HTR-8/SVneo (cell line): Measurements from ENCODE around the gene AGBL4.
"Not testable (repeated sequence)": the region's sequence is repeated elsewhere in the genome, so short reads cannot be mapped to it uniquely, and the experiment has no call there.

Source experiments
- DNase-seq: peaks from one replicate; pipeline ENCODE4 v3.0.0; 2011; ENCODE audit warnings: low spot score, mixed read lengths; ENCODE audit not compliant: insufficient read length
- FAIRE-seq: peaks from 2 replicates; lab custom pipeline; 2011; peaks lifted over from hg19 to GRCh38; lab: Jason Lieb, UNC

AGBL4 gene

GRCh38 chr1:48548985-48549384, 1474.8 kb downstream of the AGBL4 start:
- FAIRE-seq (no peak), DNase-seq (no peak)

- no peak for DNase-seq
- FAIRE-seq: no peak
Observed at GRCh38 chr1:48547561-48548220, 1476.1 kb downstream of the AGBL4 start.

- no peak for DNase-seq
- no peak for FAIRE-seq
Observed at GRCh38 chr1:48543854-48544253, 1479.9 kb downstream of the AGBL4 start.

GRCh38 chr1:48540587-48540986, 1483.2 kb downstream of the AGBL4 start:
- FAIRE-seq (no peak), DNase-seq (no peak)

- DNase-seq (no peak), FAIRE-seq (no peak)
Observed at GRCh38 chr1:48536477-48536876, 1487.3 kb downstream of the AGBL4 start.

GRCh38 chr1:48532976-48533375, 1490.8 kb downstream of the AGBL4 start:
- DNase-seq: no peak
- FAIRE-seq: no peak

- FAIRE-seq (no peak), DNase-seq (peak; percentile 1)
Observed at GRCh38 chr1:48530727-48531351, 1492.9 kb downstream of the AGBL4 start.

GRCh38 chr1:48527051-48527450, 1496.7 kb downstream of the AGBL4 start:
- FAIRE-seq: no peak
- DNase-seq: no peak

GRCh38 chr1:48526008-48526710, 1497.6 kb downstream of the AGBL4 start:
- DNase-seq (no peak), FAIRE-seq (no peak)

- no peak for FAIRE-seq
- no peak for DNase-seq
Observed at GRCh38 chr1:48524892-48525467, 1498.8 kb downstream of the AGBL4 start.

GRCh38 chr1:48523558-48523957, 1500.2 kb downstream of the AGBL4 start:
- DNase-seq: no peak
- no peak for FAIRE-seq

GRCh38 chr1:48519896-48520295, 1503.9 kb downstream of the AGBL4 start:
- not testable (repeated sequence) for DNase-seq, FAIRE-seq

- DNase-seq: no peak
- FAIRE-seq: no peak
Observed at GRCh38 chr1:48506870-48507269, 1516.9 kb downstream of the AGBL4 start.

- no peak for FAIRE-seq
- DNase-seq: no peak
Observed at GRCh38 chr1:48500541-48501450, 1523.0 kb downstream of the AGBL4 start.

- FAIRE-seq (no peak), DNase-seq (no peak)
Observed at GRCh38 chr1:48499211-48499735, 1524.5 kb downstream of the AGBL4 start.

- FAIRE-seq (no peak), DNase-seq (peak; percentile 23)
Observed at GRCh38 chr1:48498096-48498791, 1525.5 kb downstream of the AGBL4 start.

- FAIRE-seq (no peak), DNase-seq (no peak)
Observed at GRCh38 chr1:48495911-48496310, 1527.8 kb downstream of the AGBL4 start.

GRCh38 chr1:48495166-48495565, 1528.6 kb downstream of the AGBL4 start:
- no peak for FAIRE-seq
- DNase-seq: no peak
